Measurements from ENCODE around the gene PLCB1. TPM values are rescaled to one million over a fixed set of nuclear protein-coding genes. Genes with fewer than 3 reads are reported as not detected.

The PLCB1 gene
- total and polyA plus RNA-seq, 7 experiments from 2014 or later = 0.56 to 17.6 (median 2.3) TPM

DNA sequence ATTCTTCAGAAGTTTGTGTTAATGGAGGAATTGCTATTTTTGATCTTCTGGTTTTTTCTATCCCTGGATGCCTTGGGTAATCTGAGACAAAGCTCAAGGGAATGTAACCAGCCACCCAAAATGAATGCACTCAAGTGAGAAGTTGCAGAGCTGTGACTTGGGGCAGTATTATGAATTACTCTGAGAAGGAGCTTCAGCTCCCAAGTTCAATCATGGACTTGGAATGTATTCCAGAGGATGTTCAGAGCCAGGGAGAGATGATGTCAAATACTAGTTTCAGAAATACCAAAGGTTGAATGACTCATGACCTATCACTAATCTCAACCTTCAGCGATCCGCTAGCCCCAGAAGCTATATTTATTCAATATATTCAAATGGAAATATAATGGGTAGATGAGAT lies 561.6 kb downstream of the PLCB1 start:
- Mint-ChIP-seq H3K9me3 (peaks cover 0 to 16% (median 5%) of the 10 kb centered on the region in 11 donors), H3K4me3 (no peak overlapping the region), H3K36me3 (no peaks in the 10 kb centered on the region), H3K27ac (no peak overlapping the region), H3K4me1 (no peaks in the 10 kb centered on the region), H3K27me3 (no peaks in the 10 kb centered on the region)
- Histone ChIP-seq H3K4me3 (ENCODE audit: low read length) (no peak overlapping the region), H3K27ac (ENCODE audit: low read depth, low read length) (no peak overlapping the region), H3K4me1 (ENCODE audit: control insufficient read depth in 2 of 2, insufficient read depth in 2 of 2, low read length in 2 of 2) (no peaks in the 10 kb centered on the region), H3K36me3 (ENCODE audit: control insufficient read depth in 2 of 3, insufficient read depth in 3 of 3, low read length in 3 of 3) (no peaks in the 10 kb centered on the region), H3K9me3 (ENCODE audit: control insufficient read depth in 2 of 3, low read length in 3 of 3) (peaks cover 0 to 6% (median 0%) of the 10 kb centered on the region in 3 experiments), H3K27me3 (ENCODE audit: control insufficient read depth in 2 of 2, insufficient read depth in 2 of 2, low read length in 2 of 2) (no peaks in the 10 kb centered on the region)
- intact Hi-C loops (cut with micrococcal nuclease) = no loop called here
- ChIA-PET POLR2A (no interaction called here), CTCF (no interaction called here)
- DNase-seq (no peak), ATAC-seq (no peak)

DNA sequence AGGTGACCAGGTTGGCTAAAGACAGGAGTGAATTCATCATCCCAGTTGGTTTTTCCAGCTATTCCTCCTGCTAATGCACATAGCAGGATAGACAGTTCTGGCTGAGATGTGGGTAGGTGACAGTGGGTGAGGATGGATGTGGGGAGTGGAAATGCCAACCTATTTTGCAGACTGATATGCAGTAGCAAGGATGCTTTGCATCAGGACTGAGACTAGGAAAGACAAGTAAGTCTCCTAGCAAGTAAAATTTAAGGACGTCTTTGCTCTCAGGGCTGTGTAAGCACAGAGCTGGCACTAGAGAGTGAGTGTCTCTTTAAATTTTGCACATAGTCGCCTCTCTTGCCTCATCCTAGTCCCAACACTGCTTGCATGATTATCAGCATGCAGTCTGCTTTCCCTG lies 568.7 kb downstream of the PLCB1 start:
- no peak overlapping the region for H3K4me3 Mint-ChIP-seq
- no peak overlapping the region for H3K27ac Mint-ChIP-seq
- Histone ChIP-seq H3K9me3 (ENCODE audit: control insufficient read depth in 2 of 3, low read length in 3 of 3) (no peaks in the 10 kb centered on the region), H3K4me1 (ENCODE audit: control insufficient read depth in 2 of 2, insufficient read depth in 2 of 2, low read length in 2 of 2) (no peaks in the 10 kb centered on the region), H3K27me3 (ENCODE audit: control insufficient read depth in 2 of 2, insufficient read depth in 2 of 2, low read length in 2 of 2) (no peaks in the 10 kb centered on the region), H3K27ac (ENCODE audit: low read depth, low read length) (no peak overlapping the region), H3K36me3 (ENCODE audit: control insufficient read depth in 2 of 3, insufficient read depth in 3 of 3, low read length in 3 of 3) (no peaks in the 10 kb centered on the region), H3K4me3 (ENCODE audit: low read length) (no peak overlapping the region)
- peaks cover 0 to 10% (median 0%) of the 10 kb centered on the region in 5 donors for H3K27me3 Mint-ChIP-seq
- CTCF ChIA-PET = no interaction called here
- ATAC-seq = no peak
- intact Hi-C loops (cut with micrococcal nuclease) = no loop called here
- POLR2A ChIA-PET = no interaction called here
- no peak for DNase-seq
- no peaks in the 10 kb centered on the region for H3K4me1 Mint-ChIP-seq
- H3K36me3 Mint-ChIP-seq = no peaks in the 10 kb centered on the region
- H3K9me3 Mint-ChIP-seq = peaks cover 0 to 6% (median 0%) of the 10 kb centered on the region in 11 donors

DNA sequence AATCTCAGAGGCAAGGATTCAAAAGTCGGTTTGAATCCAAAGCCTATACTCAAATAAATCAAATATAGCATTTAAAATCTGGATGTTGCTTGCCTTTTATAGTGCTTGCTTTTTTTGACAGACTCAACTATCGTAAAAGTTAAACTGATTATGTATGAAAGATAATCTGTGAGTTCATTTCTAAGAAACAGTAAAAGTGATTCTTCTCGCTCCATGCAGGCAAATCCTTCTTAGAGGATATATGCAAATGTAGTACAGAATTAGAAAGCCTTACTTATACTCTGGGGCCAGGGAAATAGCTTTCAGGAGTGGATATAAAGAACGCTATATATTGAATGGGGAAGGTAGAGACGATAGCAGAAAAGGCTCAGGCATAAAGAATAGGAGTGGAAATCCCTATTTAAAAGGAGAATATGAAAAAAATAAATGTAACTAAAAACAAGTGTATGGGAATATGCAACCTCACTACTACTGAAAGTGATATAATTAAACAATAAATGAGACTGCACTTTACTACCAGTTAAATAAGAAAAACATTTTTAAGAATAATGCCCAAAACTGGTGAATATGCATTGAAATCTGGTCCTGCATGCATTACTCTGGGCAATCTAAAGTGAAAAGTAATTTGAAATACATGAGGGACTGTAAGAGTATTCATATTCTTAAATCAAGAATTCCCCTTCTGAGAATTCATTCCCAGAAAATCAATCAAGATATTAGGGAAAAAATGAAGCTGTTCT lies 575.1 kb downstream of the PLCB1 start:
- H3K36me3 ChIP-seq (ENCODE audit: control insufficient read depth in 2 of 3, insufficient read depth in 3 of 3, low read length in 3 of 3) = no peaks in the 10 kb centered on the region

DNA sequence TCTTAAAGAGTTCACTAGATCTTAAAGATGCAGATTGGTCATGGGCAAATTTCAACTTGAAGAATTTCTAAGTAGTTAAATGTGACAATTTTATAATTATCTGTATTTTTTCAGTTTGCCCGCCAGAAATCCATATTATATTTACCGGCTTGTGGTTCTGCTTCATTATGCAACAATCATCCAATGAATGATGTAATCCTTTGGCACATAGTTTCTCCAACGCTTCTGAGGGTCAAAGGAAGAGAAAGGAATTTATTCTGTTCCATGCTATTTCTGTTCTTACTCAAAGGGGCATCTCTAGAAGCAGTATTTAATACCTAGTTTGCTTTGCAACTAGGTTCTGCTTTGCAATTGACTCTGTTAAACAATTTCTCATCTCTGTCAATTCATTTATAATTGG lies 577.6 kb downstream of the PLCB1 start:
- ATAC-seq (no peak), DNase-seq (no peak)
- no peaks in the 10 kb centered on the region for H3K4me1 ChIP-seq (ENCODE audit: control insufficient read depth in 2 of 2, insufficient read depth in 2 of 2, low read length in 2 of 2)
- no peak overlapping the region for H3K4me3 ChIP-seq (ENCODE audit: low read length)
- H3K27ac ChIP-seq (ENCODE audit: low read depth, low read length) = no peak overlapping the region
- POLR2A ChIA-PET = no interaction called here
- no peaks in the 10 kb centered on the region for H3K4me1 Mint-ChIP-seq
- H3K9me3 Mint-ChIP-seq = peaks cover 0 to 2% (median 0%) of the 10 kb centered on the region in 11 donors
- intact Hi-C loops (cut with micrococcal nuclease) = no loop called here
- H3K9me3 ChIP-seq (ENCODE audit: control insufficient read depth in 2 of 3, low read length in 3 of 3) = no peaks in the 10 kb centered on the region
- H3K27me3 ChIP-seq (ENCODE audit: control insufficient read depth in 2 of 2, insufficient read depth in 2 of 2, low read length in 2 of 2) = no peaks in the 10 kb centered on the region
- H3K36me3 Mint-ChIP-seq = no peaks in the 10 kb centered on the region
- H3K27me3 Mint-ChIP-seq = no peaks in the 10 kb centered on the region
- no peaks in the 10 kb centered on the region for H3K36me3 ChIP-seq (ENCODE audit: control insufficient read depth in 2 of 3, insufficient read depth in 3 of 3, low read length in 3 of 3)
- CTCF ChIA-PET = no interaction called here
- no peak overlapping the region for H3K27ac Mint-ChIP-seq
- no peak overlapping the region for H3K4me3 Mint-ChIP-seq

More for the DNA sequence above, 575.1 kb downstream of the PLCB1 start:
- H3K9me3 Mint-ChIP-seq = peaks cover 0 to 4% (median 0%) of the 10 kb centered on the region in 11 donors
- H3K4me1 Mint-ChIP-seq = no peaks in the 10 kb centered on the region
- peaks cover 0 to 5% (median 0%) of the 10 kb centered on the region in 5 donors for H3K27me3 Mint-ChIP-seq
- ATAC-seq (no peak), DNase-seq (no peak)
- Histone ChIP-seq H3K9me3 (ENCODE audit: control insufficient read depth in 2 of 3, low read length in 3 of 3) (no peaks in the 10 kb centered on the region), H3K4me1 (ENCODE audit: control insufficient read depth in 2 of 2, insufficient read depth in 2 of 2, low read length in 2 of 2) (no peaks in the 10 kb centered on the region), H3K27ac (ENCODE audit: low read depth, low read length) (no peak overlapping the region), H3K4me3 (ENCODE audit: low read length) (no peak overlapping the region), H3K27me3 (ENCODE audit: control insufficient read depth in 2 of 2, insufficient read depth in 2 of 2, low read length in 2 of 2) (no peaks in the 10 kb centered on the region)
- no peaks in the 10 kb centered on the region for H3K36me3 Mint-ChIP-seq
- intact Hi-C loops (cut with micrococcal nuclease) = no loop called here
- ChIA-PET POLR2A (no interaction called here), CTCF (no interaction called here)
- no peak overlapping the region for H3K4me3 Mint-ChIP-seq
- H3K27ac Mint-ChIP-seq = no peak overlapping the region

DNA sequence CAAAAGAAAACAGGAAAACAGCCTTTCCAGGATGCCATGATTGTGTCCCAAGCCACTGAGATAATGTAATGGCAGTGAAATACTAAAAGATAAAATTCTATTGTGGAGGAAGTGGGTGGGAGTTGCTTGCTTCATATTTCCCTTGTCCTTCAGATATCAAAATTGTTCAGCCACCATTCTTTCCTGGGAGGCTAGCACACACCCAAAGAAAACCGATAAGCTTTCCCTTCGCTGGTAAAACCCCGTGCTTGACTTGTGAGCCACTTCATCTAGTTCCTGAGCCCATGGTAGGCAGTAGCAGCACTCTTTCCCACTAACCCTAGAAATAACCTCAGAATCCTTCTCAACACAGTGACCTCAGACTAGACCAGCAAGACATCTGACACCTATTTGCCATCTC lies 579.4 kb downstream of the PLCB1 start:
- CTCF ChIA-PET = no interaction called here
- intact Hi-C loops (cut with micrococcal nuclease) = no loop called here

DNA sequence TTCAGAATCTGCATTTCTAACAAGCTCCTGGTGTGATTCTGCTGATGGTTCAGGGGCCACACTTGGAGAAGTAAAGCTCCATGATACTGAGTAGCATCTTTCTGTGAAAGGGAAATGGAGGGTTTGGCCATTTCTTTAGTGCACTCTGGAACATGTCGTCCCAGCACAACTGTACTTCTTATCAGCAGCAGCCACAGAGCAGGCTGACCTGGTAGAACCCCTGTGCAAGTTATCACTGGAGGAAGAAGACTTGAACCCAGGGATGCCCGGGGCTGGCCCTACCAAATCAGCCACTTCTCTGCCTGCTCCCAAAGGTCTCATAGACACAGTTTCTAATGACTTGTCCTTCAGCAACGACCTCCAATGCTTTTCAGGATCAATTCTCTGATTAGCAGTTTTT lies 582.1 kb downstream of the PLCB1 start:
- Histone ChIP-seq H3K4me3 (ENCODE audit: low read length) (no peak overlapping the region), H3K9me3 (ENCODE audit: control insufficient read depth in 2 of 3, low read length in 3 of 3) (no peaks in the 10 kb centered on the region), H3K36me3 (ENCODE audit: control insufficient read depth in 2 of 3, insufficient read depth in 3 of 3, low read length in 3 of 3) (no peaks in the 10 kb centered on the region), H3K27ac (ENCODE audit: low read depth, low read length) (no peak overlapping the region), H3K4me1 (ENCODE audit: control insufficient read depth in 2 of 2, insufficient read depth in 2 of 2, low read length in 2 of 2) (no peaks in the 10 kb centered on the region), H3K27me3 (ENCODE audit: control insufficient read depth in 2 of 2, insufficient read depth in 2 of 2, low read length in 2 of 2) (no peaks in the 10 kb centered on the region)
- H3K36me3 Mint-ChIP-seq = no peaks in the 10 kb centered on the region
- ChIA-PET CTCF (interaction anchor here (1.8 kb wide), 1 partner anchor 8 kb away, joined by 4 read pairs; no protein-coding TSS in a partner anchor), POLR2A (no interaction called here)
- H3K4me1 Mint-ChIP-seq = no peaks in the 10 kb centered on the region
- intact Hi-C loops (cut with micrococcal nuclease) = no loop called here
- no peak overlapping the region for H3K4me3 Mint-ChIP-seq
- peaks cover 0 to 2% (median 0%) of the 10 kb centered on the region in 11 donors for H3K9me3 Mint-ChIP-seq
- H3K27ac Mint-ChIP-seq = no peak overlapping the region
- ATAC-seq (no peak), DNase-seq (no peak)
- H3K27me3 Mint-ChIP-seq = no peaks in the 10 kb centered on the region

More for the DNA sequence above, 579.4 kb downstream of the PLCB1 start:
- Mint-ChIP-seq H3K9me3 (peaks cover 0 to 2% (median 0%) of the 10 kb centered on the region in 11 donors), H3K27ac (no peak overlapping the region), H3K4me3 (no peak overlapping the region), H3K36me3 (no peaks in the 10 kb centered on the region), H3K27me3 (no peaks in the 10 kb centered on the region), H3K4me1 (no peaks in the 10 kb centered on the region)
- Histone ChIP-seq H3K27ac (ENCODE audit: low read depth, low read length) (no peak overlapping the region), H3K27me3 (ENCODE audit: control insufficient read depth in 2 of 2, insufficient read depth in 2 of 2, low read length in 2 of 2) (no peaks in the 10 kb centered on the region), H3K4me1 (ENCODE audit: control insufficient read depth in 2 of 2, insufficient read depth in 2 of 2, low read length in 2 of 2) (no peaks in the 10 kb centered on the region), H3K4me3 (ENCODE audit: low read length) (no peak overlapping the region), H3K9me3 (ENCODE audit: control insufficient read depth in 2 of 3, low read length in 3 of 3) (no peaks in the 10 kb centered on the region), H3K36me3 (ENCODE audit: control insufficient read depth in 2 of 3, insufficient read depth in 3 of 3, low read length in 3 of 3) (no peaks in the 10 kb centered on the region)
- ATAC-seq = no peak
- POLR2A ChIA-PET = no interaction called here
- DNase-seq = no peak

DNA sequence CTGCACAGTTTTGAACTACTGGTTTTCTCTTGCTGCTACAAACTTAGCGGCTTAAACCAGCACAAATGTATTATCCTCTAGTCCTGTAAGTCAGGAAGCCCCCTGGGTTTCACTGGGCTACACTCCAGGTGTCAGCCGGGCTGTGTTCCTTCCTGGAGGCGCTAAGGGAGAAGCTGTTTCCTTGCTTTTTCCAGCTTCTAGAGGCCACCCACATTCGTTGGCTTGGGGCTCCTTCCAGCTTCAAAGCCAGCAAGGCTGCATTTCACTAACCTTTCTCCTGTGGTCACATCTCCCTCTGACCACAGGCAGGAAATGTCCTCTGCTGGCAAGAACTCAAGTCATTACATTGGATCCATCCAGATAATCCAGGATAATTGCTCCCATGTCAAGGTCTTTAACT lies 586.2 kb downstream of the PLCB1 start:
- H3K9me3 Mint-ChIP-seq = no peaks in the 10 kb centered on the region
- POLR2A ChIA-PET = no interaction called here
- CTCF ChIA-PET = interaction anchor here (1.4 kb wide), 1 partner anchor 675 kb away, joined by 4 read pairs; no protein-coding TSS in a partner anchor

More for the DNA sequence above, 586.2 kb downstream of the PLCB1 start:
- intact Hi-C loops (cut with micrococcal nuclease) = no loop called here
- no peaks in the 10 kb centered on the region for H3K9me3 ChIP-seq (ENCODE audit: control insufficient read depth in 2 of 3, low read length in 3 of 3)
- H3K27ac Mint-ChIP-seq = no peak overlapping the region
- no peaks in the 10 kb centered on the region for H3K4me1 Mint-ChIP-seq
- H3K36me3 ChIP-seq (ENCODE audit: control insufficient read depth in 2 of 3, insufficient read depth in 3 of 3, low read length in 3 of 3) = no peaks in the 10 kb centered on the region
- no peaks in the 10 kb centered on the region for H3K27me3 ChIP-seq (ENCODE audit: control insufficient read depth in 2 of 2, insufficient read depth in 2 of 2, low read length in 2 of 2)
- no peak overlapping the region for H3K27ac ChIP-seq (ENCODE audit: low read depth, low read length)
- no peak for ATAC-seq
- DNase-seq = no peak
- H3K4me3 Mint-ChIP-seq = no peak overlapping the region
- no peaks in the 10 kb centered on the region for H3K4me1 ChIP-seq (ENCODE audit: control insufficient read depth in 2 of 2, insufficient read depth in 2 of 2, low read length in 2 of 2)
- H3K4me3 ChIP-seq (ENCODE audit: low read length) = no peak overlapping the region
- H3K36me3 Mint-ChIP-seq = no peaks in the 10 kb centered on the region
- no peaks in the 10 kb centered on the region for H3K27me3 Mint-ChIP-seq
